GM18511 (cell line): ENCODE data around the gene EIF2S3.
A peak's percentile ranks its signal among the peaks of the same experiment; 100 is the strongest.
"Not testable (repeated sequence)": the region's sequence is repeated elsewhere in the genome, so short reads cannot be mapped to it uniquely, and the experiment has no call there.

Source experiments
- ATAC-seq: cut with Tn5 transposase; IDR thresholded peaks from one replicate; pipeline ENCODE4 v1.9.1; 2021; ENCODE audit warnings: mild to moderate bottlenecking, moderate library complexity; ENCODE audit not compliant: unreplicated experiment

The EIF2S3 gene

GRCh38 chrX:24054182-24055042, at the start of gene EIF2S3:
EIF2S3 (plus strand) TSS chrX:24054956; CDS start chrX:24054969, 13 bp downstream.
- peak; percentile 91 for ATAC-seq

- peak; percentile 59 for ATAC-seq
Measured at GRCh38 chrX:24005028-24005427, 49.7 kb upstream of the EIF2S3 start.

- ATAC-seq, result no peak
Measured at GRCh38 chrX:24005867-24006266, 48.9 kb upstream of the EIF2S3 start.

- no peak for ATAC-seq
Measured at GRCh38 chrX:24012266-24012665, 42.5 kb upstream of the EIF2S3 start.

GRCh38 chrX:24014388-24015018, 40.3 kb upstream of the EIF2S3 start:
- peak; percentile 71 for ATAC-seq

- no peak for ATAC-seq
Measured at GRCh38 chrX:24017674-24018073, 37.1 kb upstream of the EIF2S3 start.

GRCh38 chrX:24018809-24019208, 35.9 kb upstream of the EIF2S3 start:
- no peak for ATAC-seq

GRCh38 chrX:24019448-24019847, 35.3 kb upstream of the EIF2S3 start:
- ATAC-seq, result no peak

- ATAC-seq, result no peak
Measured at GRCh38 chrX:24020306-24020876, 34.4 kb upstream of the EIF2S3 start.

- no peak for ATAC-seq
Measured at GRCh38 chrX:24023544-24023943, 31.2 kb upstream of the EIF2S3 start.

- no peak for ATAC-seq
Measured at GRCh38 chrX:24023972-24024669, 30.6 kb upstream of the EIF2S3 start.

- peak; percentile 87 for ATAC-seq
Measured at GRCh38 chrX:24024819-24025740, 29.7 kb upstream of the EIF2S3 start.

GRCh38 chrX:24025741-24026403, 28.9 kb upstream of the EIF2S3 start:
- peak; percentile 44 for ATAC-seq

GRCh38 chrX:24026432-24026831, 28.3 kb upstream of the EIF2S3 start:
- ATAC-seq, result no peak

- no peak for ATAC-seq
Measured at GRCh38 chrX:24027086-24027485, 27.7 kb upstream of the EIF2S3 start, which contains the start of gene KLHL15. KLHL15 (minus strand) TSS chrX:24027186; CDS start chrX:24006693, 20,493 bp downstream.

- no peak for ATAC-seq
Measured at GRCh38 chrX:24027985-24028384, 26.8 kb upstream of the EIF2S3 start.

- no peak for ATAC-seq
Measured at GRCh38 chrX:24030597-24030996, 24.2 kb upstream of the EIF2S3 start.

- no peak for ATAC-seq
Measured at GRCh38 chrX:24034485-24034884, 20.3 kb upstream of the EIF2S3 start.

- ATAC-seq, result no peak
Measured at GRCh38 chrX:24037729-24038128, 17.0 kb upstream of the EIF2S3 start.

GRCh38 chrX:24046060-24046459, 8.7 kb upstream of the EIF2S3 start:
- ATAC-seq, result not testable (repeated sequence)
